Measurements from ENCODE around the gene YBX1. TPM values are rescaled to one million over a fixed set of nuclear protein-coding genes. Genes with fewer than 3 reads are reported as not detected.

YBX1 gene
- total RNA-seq, 1 experiment from 2014 or later, result 1,098 TPM

DNA sequence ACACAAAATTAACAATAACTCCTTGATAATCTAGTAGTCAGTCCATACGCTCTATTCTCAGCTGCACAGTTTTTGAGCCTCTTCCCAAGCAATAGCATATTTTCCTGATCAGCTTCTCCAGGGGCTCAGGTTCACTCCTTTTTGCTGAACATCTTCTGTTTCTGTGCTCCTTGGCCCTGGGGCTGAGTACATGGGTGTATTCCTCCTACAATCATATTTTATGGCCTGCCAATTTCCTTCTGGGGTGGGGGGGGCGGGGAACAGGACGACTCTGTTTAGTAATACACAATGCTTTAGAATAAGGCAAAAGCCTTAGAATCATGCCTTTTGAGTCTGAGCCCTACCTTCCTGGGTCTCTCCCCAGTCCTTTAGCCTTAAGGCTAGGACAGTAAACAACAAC, 49.4 kb downstream of the YBX1 start:
- H3K4me3 Mint-ChIP-seq, result no peak overlapping the region
- no peak overlapping the region; the same call in 1 of the 2 replicates for H3K27ac Mint-ChIP-seq
- no peak for ATAC-seq
- DNase-seq (ENCODE audit: low spot score), result no peak
- TF ChIP-seq NR1H2 (CRISPR knock-in tag; IDR thresholded peaks at IDR 0.05) (no peak), ELF4 (CRISPR knock-in tag; IDR thresholded peaks at IDR 0.05; ENCODE audit: low read depth) (no peak), SMAD3 (CRISPR knock-in tag; IDR thresholded peaks at IDR 0.05; ENCODE audit: borderline replicate concordance) (no peak), ATF1 (CRISPR knock-in tag; IDR thresholded peaks at IDR 0.05) (no peak)
- TF ChIP-seq, protein P1, sequence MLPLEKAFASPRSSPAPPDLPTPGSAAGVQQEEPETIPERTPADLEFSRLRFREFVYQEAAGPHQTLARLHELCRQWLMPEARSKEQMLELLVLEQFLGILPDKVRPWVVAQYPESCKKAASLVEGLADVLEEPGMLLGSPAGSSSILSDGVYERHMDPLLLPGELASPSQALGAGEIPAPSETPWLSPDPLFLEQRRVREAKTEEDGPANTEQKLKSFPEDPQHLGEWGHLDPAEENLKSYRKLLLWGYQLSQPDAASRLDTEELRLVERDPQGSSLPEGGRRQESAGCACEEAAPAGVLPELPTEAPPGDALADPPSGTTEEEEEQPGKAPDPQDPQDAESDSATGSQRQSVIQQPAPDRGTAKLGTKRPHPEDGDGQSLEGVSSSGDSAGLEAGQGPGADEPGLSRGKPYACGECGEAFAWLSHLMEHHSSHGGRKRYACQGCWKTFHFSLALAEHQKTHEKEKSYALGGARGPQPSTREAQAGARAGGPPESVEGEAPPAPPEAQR (CRISPR knock-in tag; IDR thresholded peaks at IDR 0.05), result no peak
- TF ChIP-seq, protein P2, sequence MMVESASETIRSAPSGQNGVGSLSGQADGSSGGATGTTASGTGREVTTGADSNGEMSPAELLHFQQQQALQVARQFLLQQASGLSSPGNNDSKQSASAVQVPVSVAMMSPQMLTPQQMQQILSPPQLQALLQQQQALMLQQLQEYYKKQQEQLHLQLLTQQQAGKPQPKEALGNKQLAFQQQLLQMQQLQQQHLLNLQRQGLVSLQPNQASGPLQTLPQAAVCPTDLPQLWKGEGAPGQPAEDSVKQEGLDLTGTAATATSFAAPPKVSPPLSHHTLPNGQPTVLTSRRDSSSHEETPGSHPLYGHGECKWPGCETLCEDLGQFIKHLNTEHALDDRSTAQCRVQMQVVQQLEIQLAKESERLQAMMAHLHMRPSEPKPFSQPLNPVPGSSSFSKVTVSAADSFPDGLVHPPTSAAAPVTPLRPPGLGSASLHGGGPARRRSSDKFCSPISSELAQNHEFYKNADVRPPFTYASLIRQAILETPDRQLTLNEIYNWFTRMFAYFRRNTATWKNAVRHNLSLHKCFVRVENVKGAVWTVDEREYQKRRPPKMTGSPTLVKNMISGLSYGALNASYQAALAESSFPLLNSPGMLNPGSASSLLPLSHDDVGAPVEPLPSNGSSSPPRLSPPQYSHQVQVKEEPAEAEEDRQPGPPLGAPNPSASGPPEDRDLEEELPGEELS (CRISPR knock-in tag; IDR thresholded peaks at IDR 0.05), result no peak
- TF ChIP-seq, protein P3, sequence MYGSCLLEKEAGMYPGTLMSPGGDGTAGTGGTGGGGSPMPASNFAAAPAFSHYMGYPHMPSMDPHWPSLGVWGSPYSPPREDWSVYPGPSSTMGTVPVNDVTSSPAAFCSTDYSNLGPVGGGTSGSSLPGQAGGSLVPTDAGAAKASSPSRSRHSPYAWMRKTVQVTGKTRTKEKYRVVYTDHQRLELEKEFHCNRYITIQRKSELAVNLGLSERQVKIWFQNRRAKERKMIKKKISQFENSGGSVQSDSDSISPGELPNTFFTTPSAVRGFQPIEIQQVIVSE (CRISPR knock-in tag; IDR thresholded peaks at IDR 0.05; ENCODE audit: borderline replicate concordance), result no peak
- TF ChIP-seq, protein P4, sequence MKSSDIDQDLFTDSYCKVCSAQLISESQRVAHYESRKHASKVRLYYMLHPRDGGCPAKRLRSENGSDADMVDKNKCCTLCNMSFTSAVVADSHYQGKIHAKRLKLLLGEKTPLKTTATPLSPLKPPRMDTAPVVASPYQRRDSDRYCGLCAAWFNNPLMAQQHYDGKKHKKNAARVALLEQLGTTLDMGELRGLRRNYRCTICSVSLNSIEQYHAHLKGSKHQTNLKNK (CRISPR knock-in tag; IDR thresholded peaks at IDR 0.05), result no peak
- TF ChIP-seq, protein P5, sequence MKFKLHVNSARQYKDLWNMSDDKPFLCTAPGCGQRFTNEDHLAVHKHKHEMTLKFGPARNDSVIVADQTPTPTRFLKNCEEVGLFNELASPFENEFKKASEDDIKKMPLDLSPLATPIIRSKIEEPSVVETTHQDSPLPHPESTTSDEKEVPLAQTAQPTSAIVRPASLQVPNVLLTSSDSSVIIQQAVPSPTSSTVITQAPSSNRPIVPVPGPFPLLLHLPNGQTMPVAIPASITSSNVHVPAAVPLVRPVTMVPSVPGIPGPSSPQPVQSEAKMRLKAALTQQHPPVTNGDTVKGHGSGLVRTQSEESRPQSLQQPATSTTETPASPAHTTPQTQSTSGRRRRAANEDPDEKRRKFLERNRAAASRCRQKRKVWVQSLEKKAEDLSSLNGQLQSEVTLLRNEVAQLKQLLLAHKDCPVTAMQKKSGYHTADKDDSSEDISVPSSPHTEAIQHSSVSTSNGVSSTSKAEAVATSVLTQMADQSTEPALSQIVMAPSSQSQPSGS (CRISPR knock-in tag; IDR thresholded peaks at IDR 0.05; ENCODE audit: borderline replicate concordance, low read depth), result no peak
- H3K36me3 Mint-ChIP-seq, result no peaks in the 10 kb centered on the region
- POLR2A ChIA-PET, result interaction anchor here (0.7 to 1.0 kb wide), 2 partner anchors 29 to 35 kb away, joined by 4 to 5 read pairs; partner anchors contain the start of genes C1orf50 and P3H1
- H3K4me1 Mint-ChIP-seq, result peaks cover 15% of the 10 kb centered on the region
- H3K27me3 Mint-ChIP-seq (ENCODE audit: low read depth), result no peaks in the 10 kb centered on the region
- CTCF ChIA-PET, result interaction anchor here (0.6 to 1.2 kb wide), 2 partner anchors 24 to 47 kb away, joined by 3 to 5 read pairs; no protein-coding TSS in a partner anchor
- H3K9me3 Mint-ChIP-seq, result no peaks in the 10 kb centered on the region

DNA sequence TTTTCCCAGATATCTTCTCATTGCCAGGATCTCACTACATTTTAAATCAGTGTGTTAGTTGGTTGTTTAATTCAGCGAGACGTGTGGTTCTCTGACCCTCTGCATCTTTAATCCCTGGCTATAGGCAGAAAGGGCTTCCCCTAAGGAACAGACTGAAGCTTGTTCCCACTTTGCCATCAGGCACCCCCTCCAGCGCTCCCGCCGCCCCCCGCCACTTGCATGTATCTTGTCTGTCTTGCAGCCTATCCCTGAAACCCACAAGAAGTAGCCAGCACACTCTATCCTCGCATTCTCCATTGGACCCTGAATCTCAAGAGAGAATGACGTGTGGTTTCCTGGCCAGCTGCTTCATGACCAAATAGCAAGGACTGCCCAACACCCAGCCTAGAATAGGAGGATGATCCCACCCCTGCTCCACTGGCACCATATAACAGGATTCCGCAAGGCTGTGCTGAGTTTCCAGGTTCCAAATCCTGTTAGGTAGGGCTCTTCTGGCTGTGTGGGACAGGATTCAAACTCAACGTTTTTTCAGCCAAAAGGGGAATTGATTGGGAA, 50.0 kb downstream of the YBX1 start:
- ChIA-PET CTCF (no interaction called here), POLR2A (interaction anchor here (1.0 kb wide), 1 partner anchor 34 kb away, joined by 4 read pairs; the partner anchor contains the start of genes C1orf50 and P3H1)
- TF ChIP-seq, protein P6, sequence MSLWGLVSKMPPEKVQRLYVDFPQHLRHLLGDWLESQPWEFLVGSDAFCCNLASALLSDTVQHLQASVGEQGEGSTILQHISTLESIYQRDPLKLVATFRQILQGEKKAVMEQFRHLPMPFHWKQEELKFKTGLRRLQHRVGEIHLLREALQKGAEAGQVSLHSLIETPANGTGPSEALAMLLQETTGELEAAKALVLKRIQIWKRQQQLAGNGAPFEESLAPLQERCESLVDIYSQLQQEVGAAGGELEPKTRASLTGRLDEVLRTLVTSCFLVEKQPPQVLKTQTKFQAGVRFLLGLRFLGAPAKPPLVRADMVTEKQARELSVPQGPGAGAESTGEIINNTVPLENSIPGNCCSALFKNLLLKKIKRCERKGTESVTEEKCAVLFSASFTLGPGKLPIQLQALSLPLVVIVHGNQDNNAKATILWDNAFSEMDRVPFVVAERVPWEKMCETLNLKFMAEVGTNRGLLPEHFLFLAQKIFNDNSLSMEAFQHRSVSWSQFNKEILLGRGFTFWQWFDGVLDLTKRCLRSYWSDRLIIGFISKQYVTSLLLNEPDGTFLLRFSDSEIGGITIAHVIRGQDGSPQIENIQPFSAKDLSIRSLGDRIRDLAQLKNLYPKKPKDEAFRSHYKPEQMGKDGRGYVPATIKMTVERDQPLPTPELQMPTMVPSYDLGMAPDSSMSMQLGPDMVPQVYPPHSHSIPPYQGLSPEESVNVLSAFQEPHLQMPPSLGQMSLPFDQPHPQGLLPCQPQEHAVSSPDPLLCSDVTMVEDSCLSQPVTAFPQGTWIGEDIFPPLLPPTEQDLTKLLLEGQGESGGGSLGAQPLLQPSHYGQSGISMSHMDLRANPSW (CRISPR knock-in tag; conservative IDR thresholded peaks at IDR 0.05; ENCODE audit: low read depth), result no peak
- no peak for TF ChIP-seq GTF2I (CRISPR knock-in tag; conservative IDR thresholded peaks at IDR 0.05)
- TF ChIP-seq, protein P7, sequence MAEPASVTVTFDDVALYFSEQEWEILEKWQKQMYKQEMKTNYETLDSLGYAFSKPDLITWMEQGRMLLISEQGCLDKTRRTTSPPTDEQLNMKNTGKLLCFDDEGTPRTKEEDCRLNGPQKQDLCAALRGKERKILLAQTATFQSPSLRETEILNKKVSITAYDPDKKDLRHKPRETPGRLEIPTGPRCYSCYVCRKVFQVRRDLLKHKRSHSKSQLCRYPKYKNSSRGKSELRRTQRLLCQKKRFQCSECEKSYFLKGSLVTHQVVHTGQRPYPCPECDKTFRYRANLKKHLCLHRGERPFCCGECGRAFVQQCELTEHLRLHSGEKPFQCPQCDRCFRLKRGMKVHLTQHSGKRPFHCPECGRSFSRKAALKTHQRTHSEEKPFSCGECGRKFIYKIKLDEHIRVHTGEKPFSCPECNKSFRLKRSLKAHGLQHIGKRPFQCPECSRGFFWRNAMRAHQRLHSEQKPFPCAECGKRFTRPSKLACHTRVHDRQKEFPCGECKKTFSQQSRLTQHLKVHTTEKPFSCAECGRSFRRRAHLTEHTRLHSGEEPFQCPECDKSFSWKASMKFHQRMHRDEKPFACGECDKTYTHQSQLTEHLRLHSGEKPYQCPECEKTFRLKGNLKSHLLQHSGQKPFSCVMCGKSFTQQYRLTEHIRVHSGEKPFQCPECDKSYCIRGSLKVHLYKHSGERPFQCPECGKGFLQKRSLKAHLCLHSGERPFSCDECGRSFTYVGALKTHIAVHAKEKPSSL (CRISPR knock-in tag; conservative IDR thresholded peaks at IDR 0.05), result no peak
- TF ChIP-seq, protein P8, sequence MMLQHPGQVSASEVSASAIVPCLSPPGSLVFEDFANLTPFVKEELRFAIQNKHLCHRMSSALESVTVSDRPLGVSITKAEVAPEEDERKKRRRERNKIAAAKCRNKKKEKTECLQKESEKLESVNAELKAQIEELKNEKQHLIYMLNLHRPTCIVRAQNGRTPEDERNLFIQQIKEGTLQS (CRISPR knock-in tag; conservative IDR thresholded peaks at IDR 0.05), result no peak
- TF ChIP-seq, protein P5 (CRISPR knock-in tag; IDR thresholded peaks at IDR 0.05; ENCODE audit: borderline replicate concordance, low read depth), result no peak
- ATAC-seq (no peak), DNase-seq (ENCODE audit: low spot score) (no peak)
- H3K9me3 Mint-ChIP-seq, result no peaks in the 10 kb centered on the region
- H3K4me3 Mint-ChIP-seq, result no peak overlapping the region
- H3K27me3 Mint-ChIP-seq (ENCODE audit: low read depth), result no peaks in the 10 kb centered on the region
- no peak overlapping the region for H3K27ac Mint-ChIP-seq
- no peaks in the 10 kb centered on the region for H3K36me3 Mint-ChIP-seq
- H3K4me1 Mint-ChIP-seq, result peaks cover 17% of the 10 kb centered on the region
